Measurements from ENCODE around the gene SIPA1L3.

SIPA1L3 gene

GRCh38 chr19:38018694-38019395, 111.8 kb downstream of the SIPA1L3 start:
- no peak overlapping the region for H3K27ac ChIP-seq (ENCODE audit: insufficient read depth, low read depth, low read length, poor library complexity, severe bottlenecking)
- WGBS, 2 experiments = 87 to 91% methylated on average over 5 of the region's 5 CpGs
- H3K4me1 ChIP-seq (ENCODE audit: control insufficient read depth, insufficient read depth, low read length) = no peaks in the 10 kb centered on the region

GRCh38 chr19:38019396-38019724, 112.4 kb downstream of the SIPA1L3 start:
- H3K27ac ChIP-seq (ENCODE audit: insufficient read depth, low read depth, low read length, poor library complexity, severe bottlenecking) = no peak overlapping the region
- H3K36me3 ChIP-seq (ENCODE audit: control insufficient read depth, insufficient read depth, low read length) = no peaks in the 10 kb centered on the region
- 77 to 92% methylated on average over 2 of the region's 2 CpGs for WGBS, 2 experiments
- H3K27me3 ChIP-seq (ENCODE audit: control insufficient read depth, insufficient read depth, low read length, poor library complexity, severe bottlenecking) = no peaks in the 10 kb centered on the region
- H3K4me3 ChIP-seq (ENCODE audit: insufficient read depth, low read depth, low read length) = no peak overlapping the region
- H3K9me3 ChIP-seq (ENCODE audit: control insufficient read depth, low read length) = no peaks in the 10 kb centered on the region
- no peaks in the 10 kb centered on the region for H3K4me1 ChIP-seq (ENCODE audit: control insufficient read depth, insufficient read depth, low read length)

More at GRCh38 chr19:38018694-38019395, 111.8 kb downstream of the SIPA1L3 start:
- Histone ChIP-seq H3K4me3 (ENCODE audit: insufficient read depth, low read depth, low read length) (no peak overlapping the region), H3K9me3 (ENCODE audit: control insufficient read depth, low read length) (no peaks in the 10 kb centered on the region), H3K36me3 (ENCODE audit: control insufficient read depth, insufficient read depth, low read length) (no peaks in the 10 kb centered on the region), H3K27me3 (ENCODE audit: control insufficient read depth, insufficient read depth, low read length, poor library complexity, severe bottlenecking) (no peaks in the 10 kb centered on the region)

- Histone ChIP-seq H3K4me3 (ENCODE audit: insufficient read depth, low read depth, low read length) (no peak overlapping the region), H3K36me3 (ENCODE audit: control insufficient read depth, insufficient read depth, low read length) (no peaks in the 10 kb centered on the region), H3K9me3 (ENCODE audit: control insufficient read depth, low read length) (no peaks in the 10 kb centered on the region), H3K4me1 (ENCODE audit: control insufficient read depth, insufficient read depth, low read length) (no peaks in the 10 kb centered on the region), H3K27me3 (ENCODE audit: control insufficient read depth, insufficient read depth, low read length, poor library complexity, severe bottlenecking) (no peaks in the 10 kb centered on the region), H3K27ac (ENCODE audit: insufficient read depth, low read depth, low read length, poor library complexity, severe bottlenecking) (no peak overlapping the region)
- WGBS, 2 experiments = 90 to 91% methylated on average over 4 of the region's 4 CpGs
These were observed 113.3 kb downstream of the SIPA1L3 start for GRCh38 chr19:38020311-38020710.

- H3K36me3 ChIP-seq (ENCODE audit: control insufficient read depth, insufficient read depth, low read length) = no peaks in the 10 kb centered on the region
These were observed 114.3 kb downstream of the SIPA1L3 start for GRCh38 chr19:38021352-38021751.

GRCh38 chr19:38022791-38023670, 116.0 kb downstream of the SIPA1L3 start:
- Histone ChIP-seq H3K27me3 (ENCODE audit: control insufficient read depth, insufficient read depth, low read length, poor library complexity, severe bottlenecking) (no peaks in the 10 kb centered on the region), H3K4me1 (ENCODE audit: control insufficient read depth, insufficient read depth, low read length) (no peaks in the 10 kb centered on the region), H3K9me3 (ENCODE audit: control insufficient read depth, low read length) (no peaks in the 10 kb centered on the region), H3K36me3 (ENCODE audit: control insufficient read depth, insufficient read depth, low read length) (no peaks in the 10 kb centered on the region), H3K27ac (ENCODE audit: insufficient read depth, low read depth, low read length, poor library complexity, severe bottlenecking) (no peak overlapping the region), H3K4me3 (ENCODE audit: insufficient read depth, low read depth, low read length) (no peak overlapping the region)
- WGBS, 2 experiments = 94 to 95% methylated on average over 13 of the region's 13 CpGs

More at GRCh38 chr19:38021352-38021751, 114.3 kb downstream of the SIPA1L3 start:
- H3K27me3 ChIP-seq (ENCODE audit: control insufficient read depth, insufficient read depth, low read length, poor library complexity, severe bottlenecking) = no peaks in the 10 kb centered on the region
- no peak overlapping the region for H3K27ac ChIP-seq (ENCODE audit: insufficient read depth, low read depth, low read length, poor library complexity, severe bottlenecking)
- H3K4me1 ChIP-seq (ENCODE audit: control insufficient read depth, insufficient read depth, low read length) = no peaks in the 10 kb centered on the region
- 83 to 89% methylated on average over 1 of the region's 1 CpG for WGBS, 2 experiments
- H3K9me3 ChIP-seq (ENCODE audit: control insufficient read depth, low read length) = no peaks in the 10 kb centered on the region
- no peak overlapping the region for H3K4me3 ChIP-seq (ENCODE audit: insufficient read depth, low read depth, low read length)

- no peaks in the 10 kb centered on the region for H3K27me3 ChIP-seq (ENCODE audit: control insufficient read depth, insufficient read depth, low read length, poor library complexity, severe bottlenecking)
- no peaks in the 10 kb centered on the region for H3K9me3 ChIP-seq (ENCODE audit: control insufficient read depth, low read length)
- no peaks in the 10 kb centered on the region for H3K36me3 ChIP-seq (ENCODE audit: control insufficient read depth, insufficient read depth, low read length)
- no peak overlapping the region for H3K27ac ChIP-seq (ENCODE audit: insufficient read depth, low read depth, low read length, poor library complexity, severe bottlenecking)
- no peak overlapping the region for H3K4me3 ChIP-seq (ENCODE audit: insufficient read depth, low read depth, low read length)
- 77 to 80% methylated on average over 12 of the region's 12 CpGs for WGBS, 2 experiments
- no peaks in the 10 kb centered on the region for H3K4me1 ChIP-seq (ENCODE audit: control insufficient read depth, insufficient read depth, low read length)
These were observed 116.9 kb downstream of the SIPA1L3 start for GRCh38 chr19:38023671-38024541.

GRCh38 chr19:38024992-38025908, 118.2 kb downstream of the SIPA1L3 start:
- no peaks in the 10 kb centered on the region for H3K36me3 ChIP-seq (ENCODE audit: control insufficient read depth, insufficient read depth, low read length)
- H3K4me1 ChIP-seq (ENCODE audit: control insufficient read depth, insufficient read depth, low read length) = no peaks in the 10 kb centered on the region
- no peaks in the 10 kb centered on the region for H3K27me3 ChIP-seq (ENCODE audit: control insufficient read depth, insufficient read depth, low read length, poor library complexity, severe bottlenecking)
- H3K4me3 ChIP-seq (ENCODE audit: insufficient read depth, low read depth, low read length) = no peak overlapping the region
- H3K27ac ChIP-seq (ENCODE audit: insufficient read depth, low read depth, low read length, poor library complexity, severe bottlenecking) = no peak overlapping the region
- 90% methylated on average over 22 of the region's 22 CpGs for WGBS, 2 experiments
- no peaks in the 10 kb centered on the region for H3K9me3 ChIP-seq (ENCODE audit: control insufficient read depth, low read length)

- H3K4me1 ChIP-seq (ENCODE audit: control insufficient read depth, insufficient read depth, low read length) = no peaks in the 10 kb centered on the region
- H3K27ac ChIP-seq (ENCODE audit: insufficient read depth, low read depth, low read length, poor library complexity, severe bottlenecking) = no peak overlapping the region
- H3K36me3 ChIP-seq (ENCODE audit: control insufficient read depth, insufficient read depth, low read length) = no peaks in the 10 kb centered on the region
- 92 to 96% methylated on average over 2 of the region's 2 CpGs for WGBS, 2 experiments
- no peaks in the 10 kb centered on the region for H3K9me3 ChIP-seq (ENCODE audit: control insufficient read depth, low read length)
- H3K4me3 ChIP-seq (ENCODE audit: insufficient read depth, low read depth, low read length) = no peak overlapping the region
- no peaks in the 10 kb centered on the region for H3K27me3 ChIP-seq (ENCODE audit: control insufficient read depth, insufficient read depth, low read length, poor library complexity, severe bottlenecking)
These were observed 118.9 kb downstream of the SIPA1L3 start for GRCh38 chr19:38025909-38026307.

- no peaks in the 10 kb centered on the region for H3K9me3 ChIP-seq (ENCODE audit: control insufficient read depth, low read length)
These were observed 122.0 kb downstream of the SIPA1L3 start for GRCh38 chr19:38028913-38029510.

More at GRCh38 chr19:38028913-38029510, 122.0 kb downstream of the SIPA1L3 start:
- H3K36me3 ChIP-seq (ENCODE audit: control insufficient read depth, insufficient read depth, low read length) = no peaks in the 10 kb centered on the region
- H3K27ac ChIP-seq (ENCODE audit: insufficient read depth, low read depth, low read length, poor library complexity, severe bottlenecking) = no peak overlapping the region
- peaks cover 4% of the 10 kb centered on the region for H3K4me1 ChIP-seq (ENCODE audit: control insufficient read depth, insufficient read depth, low read length)
- H3K4me3 ChIP-seq (ENCODE audit: insufficient read depth, low read depth, low read length) = no peak overlapping the region
- H3K27me3 ChIP-seq (ENCODE audit: control insufficient read depth, insufficient read depth, low read length, poor library complexity, severe bottlenecking) = no peaks in the 10 kb centered on the region
- 95% methylated on average over 5 of the region's 6 CpGs for WGBS, 2 experiments
